KMS-11 (cell line): ENCODE measurements around the gene KIRREL1.

Experiments
- H2AFZ ChIP-seq: fragments of 200-600 bp; sonication (generic); 2 replicates; pipeline ENCODE4 v1.6.1; 2016; ENCODE audit warnings: antibody characterized with exemption, mixed run types, low read depth
- H3K27ac ChIP-seq: fragments of 200-600 bp; sonication (generic); 2 replicates; pipeline ENCODE4 v1.6.1; 2016; ENCODE audit warnings: mild to moderate bottlenecking, mixed run types
- H3K27me3 ChIP-seq: fragments of 200-600 bp; sonication (generic); 2 replicates; pipeline ENCODE4 v1.6.1; 2017; ENCODE audit warnings: mild to moderate bottlenecking, low read depth, mixed run types, moderate library complexity; ENCODE audit not compliant: insufficient read depth
- H3K36me3 ChIP-seq: fragments of 200-600 bp; sonication (generic); 2 replicates; pipeline ENCODE4 v1.6.1; 2017; ENCODE audit warnings: mild to moderate bottlenecking, mixed run types; ENCODE audit not compliant: insufficient read depth
- H3K4me1 ChIP-seq: fragments of 200-600 bp; sonication (generic); 2 replicates; pipeline ENCODE4 v1.6.1; 2016; ENCODE audit warnings: mild to moderate bottlenecking, low read depth, mixed run types; ENCODE audit not compliant: poor library complexity, severe bottlenecking
- H3K4me2 ChIP-seq: fragments of 200-600 bp; sonication (generic); 2 replicates; pipeline ENCODE4 v1.7.0; 2016; ENCODE audit warnings: mild to moderate bottlenecking, mixed run types
- H3K4me3 ChIP-seq: fragments of 200-600 bp; sonication (generic); IDR thresholded peaks from 2 replicates; pipeline ENCODE4 v1.6.1; 2017; ENCODE audit warnings: low read depth, low read length, mixed read lengths; ENCODE audit not compliant: insufficient read depth
- H3K79me2 ChIP-seq: fragments of 200-600 bp; sonication (generic); 2 replicates; pipeline ENCODE4 v1.6.1; 2016; ENCODE audit warnings: low read depth, mixed run types; ENCODE audit not compliant: insufficient read depth
- H3K9ac ChIP-seq: fragments of 200-600 bp; sonication (generic); 2 replicates; pipeline ENCODE4 v1.6.1; 2016; ENCODE audit warnings: mild to moderate bottlenecking, mixed run types
- H4K20me1 ChIP-seq: fragments of 200-600 bp; sonication (generic); 2 replicates; pipeline ENCODE4 v1.6.1; 2016; ENCODE audit warnings: mild to moderate bottlenecking, mixed run types; ENCODE audit not compliant: insufficient read depth
- CTCF ChIP-seq: fragments of 200-600 bp; sonication (generic); conservative IDR thresholded peaks from 2 replicates; pipeline ENCODE4 v1.6.1; 2017; ENCODE audit warnings: low read depth, mild to moderate bottlenecking, antibody characterized with exemption, low read length, moderate library complexity, mixed read lengths

The KIRREL1 gene

DNA sequence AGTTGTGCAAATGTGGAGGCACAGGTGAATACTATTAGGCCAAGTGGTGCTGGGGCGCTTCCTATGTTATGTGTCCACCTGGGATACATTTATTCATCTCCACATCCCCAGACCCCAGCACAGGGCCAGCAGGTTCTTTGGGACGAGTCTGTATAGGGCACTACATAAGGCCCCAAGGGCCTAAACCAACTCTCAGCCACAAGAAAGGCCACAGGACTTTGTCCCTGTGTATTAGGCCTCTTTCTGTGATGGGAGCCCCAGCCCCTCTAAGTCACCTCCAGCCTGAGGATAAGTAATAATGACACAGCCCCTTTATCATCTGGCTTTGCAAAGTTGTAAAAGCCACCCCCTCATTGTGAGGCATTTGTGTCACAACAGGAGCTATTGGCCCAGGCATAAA is 108.0 kb downstream of the KIRREL1 start:
- no peak overlapping the region for H3K9ac ChIP-seq
- no peak for TF ChIP-seq CTCF
- H3K79me2 ChIP-seq: no peaks in the 10 kb centered on the region
- H3K36me3 ChIP-seq: no peaks in the 10 kb centered on the region
- H2AFZ ChIP-seq: no peak overlapping the region
- no peaks in the 10 kb centered on the region for H3K4me1 ChIP-seq
- no peak overlapping the region for H3K4me3 ChIP-seq
- no peak overlapping the region for H3K4me2 ChIP-seq
- H4K20me1 ChIP-seq: no peaks in the 10 kb centered on the region
- H3K27ac ChIP-seq: no peak overlapping the region
- no peaks in the 10 kb centered on the region for H3K27me3 ChIP-seq

DNA sequence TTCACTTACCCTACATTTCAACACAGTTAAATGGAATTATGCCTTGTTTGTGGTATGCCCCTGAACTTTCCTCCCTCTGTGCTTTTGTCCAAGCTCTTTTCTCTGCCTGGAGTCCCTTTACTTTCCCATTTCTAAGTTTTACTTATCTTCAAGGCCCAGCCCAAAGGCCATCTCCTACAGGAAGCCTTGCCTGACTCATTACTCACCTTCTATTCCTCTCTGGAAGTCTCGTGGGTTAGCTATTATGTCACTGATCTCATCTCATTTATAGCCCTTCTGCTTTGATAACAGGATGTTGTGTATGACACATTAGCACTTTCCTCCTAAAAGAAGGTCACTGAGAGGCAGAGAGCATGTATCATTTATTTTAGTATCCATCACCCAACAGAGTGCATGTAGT is 108.5 kb downstream of the KIRREL1 start:
- Histone ChIP-seq H3K4me2 (no peak overlapping the region), H3K36me3 (no peaks in the 10 kb centered on the region), H3K27me3 (no peaks in the 10 kb centered on the region), H3K4me1 (no peaks in the 10 kb centered on the region), H3K4me3 (no peak overlapping the region), H3K9ac (no peak overlapping the region), H3K79me2 (no peaks in the 10 kb centered on the region), H4K20me1 (no peaks in the 10 kb centered on the region), H2AFZ (no peak overlapping the region), H3K27ac (no peak overlapping the region)
- TF ChIP-seq CTCF: no peak

DNA sequence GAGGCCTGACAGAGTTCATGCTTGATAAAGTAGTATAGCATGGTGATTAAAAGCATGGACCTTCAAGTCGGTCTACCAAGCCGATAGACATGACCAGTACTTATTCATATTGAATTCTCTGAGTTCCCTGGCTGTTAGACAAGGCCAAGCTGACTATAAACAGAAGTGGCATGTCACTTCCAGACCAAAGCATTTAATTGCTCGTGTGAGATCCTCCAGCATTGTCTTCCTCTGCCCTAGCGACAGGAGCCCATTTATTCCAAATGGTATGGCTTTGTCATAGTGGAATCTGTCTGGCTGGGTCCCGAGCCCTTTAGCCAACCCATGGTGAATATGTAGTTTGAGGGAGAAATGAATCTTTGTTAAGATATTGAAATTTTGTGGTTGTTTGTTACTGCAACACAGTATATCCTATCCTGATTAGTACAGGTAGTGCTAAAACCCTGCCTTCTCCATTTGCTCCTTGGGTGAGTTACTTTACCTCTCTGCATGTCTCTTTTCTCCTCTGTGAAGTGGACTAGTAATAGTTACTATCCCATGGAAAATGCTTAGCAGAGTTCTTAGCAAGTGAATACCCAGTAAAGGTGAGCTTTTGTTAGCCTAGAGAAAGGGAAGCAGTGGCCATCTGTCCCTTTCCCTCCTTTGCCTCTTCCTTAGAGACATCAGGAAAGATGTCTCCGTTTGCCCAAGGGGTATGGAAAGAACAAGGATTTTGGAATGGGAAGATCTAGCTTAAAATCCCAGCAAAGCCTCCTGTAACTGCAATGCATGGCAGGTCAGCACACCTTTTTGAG is 109.6 kb downstream of the KIRREL1 start:
- TF ChIP-seq CTCF: no peak

GRCh38 chr1:158103861-158104522 is 110.5 kb downstream of the KIRREL1 start:
- Histone ChIP-seq H3K4me3 (no peak overlapping the region), H4K20me1 (no peaks in the 10 kb centered on the region), H3K79me2 (no peaks in the 10 kb centered on the region), H3K9ac (no peak overlapping the region), H2AFZ (no peak overlapping the region), H3K27ac (no peak overlapping the region), H3K4me1 (no peaks in the 10 kb centered on the region), H3K27me3 (no peaks in the 10 kb centered on the region), H3K4me2 (no peak overlapping the region), H3K36me3 (no peaks in the 10 kb centered on the region)
- TF ChIP-seq CTCF: no peak

More for the DNA sequence above, 109.6 kb downstream of the KIRREL1 start:
- H2AFZ ChIP-seq: no peak overlapping the region
- no peaks in the 10 kb centered on the region for H3K36me3 ChIP-seq
- H3K4me1 ChIP-seq: no peaks in the 10 kb centered on the region
- no peaks in the 10 kb centered on the region for H4K20me1 ChIP-seq
- no peaks in the 10 kb centered on the region for H3K27me3 ChIP-seq
- H3K79me2 ChIP-seq: no peaks in the 10 kb centered on the region
- H3K27ac ChIP-seq: no peak overlapping the region
- H3K9ac ChIP-seq: no peak overlapping the region
- no peak overlapping the region for H3K4me3 ChIP-seq
- H3K4me2 ChIP-seq: no peak overlapping the region
